Inferior parietal cortex (tissue), 1 donor: ENCODE data around the gene TGFBI.

Experiments used
- DNase-seq: peaks from one replicate; pipeline ENCODE4 v3.0.0-alpha.2; 2016; ENCODE audit errors: extremely low spot score

TGFBI gene

GRCh38 chr5:136087961-136088871 lies 59.4 kb downstream of the TGFBI start:
- no peak for DNase-seq

- DNase-seq: no peak
Observed at GRCh38 chr5:136089791-136090190, 61.0 kb downstream of the TGFBI start.

GRCh38 chr5:136090319-136090718 lies 61.5 kb downstream of the TGFBI start:
- no peak for DNase-seq

- no peak for DNase-seq
Observed at GRCh38 chr5:136094189-136094912, 65.6 kb downstream of the TGFBI start.

- DNase-seq: no peak
Observed at GRCh38 chr5:136094913-136095641, 66.3 kb downstream of the TGFBI start.

- no peak for DNase-seq
Observed at GRCh38 chr5:136098176-136098575, 69.4 kb downstream of the TGFBI start.

GRCh38 chr5:136099870-136100269 lies 71.1 kb downstream of the TGFBI start:
- DNase-seq: no peak

DNA sequence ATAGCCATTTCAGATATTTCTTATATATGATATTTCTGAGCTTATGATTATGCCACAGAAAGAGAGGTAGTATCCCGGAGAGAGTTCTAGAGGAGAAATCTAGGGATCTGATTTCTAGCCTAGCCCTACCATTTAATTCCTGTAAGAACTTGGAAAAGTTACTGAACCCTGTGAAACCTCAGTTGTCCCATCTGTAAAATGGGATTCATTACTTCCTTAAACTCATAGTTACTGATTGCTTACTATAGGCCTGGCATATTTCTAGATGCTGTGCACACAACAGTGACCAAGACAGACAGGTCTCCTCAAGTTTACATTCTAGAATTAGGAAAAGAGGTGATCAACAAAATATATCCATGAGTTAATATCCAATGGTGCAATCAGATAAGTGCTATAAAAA lies 73.1 kb downstream of the TGFBI start:
- no peak for DNase-seq

DNA sequence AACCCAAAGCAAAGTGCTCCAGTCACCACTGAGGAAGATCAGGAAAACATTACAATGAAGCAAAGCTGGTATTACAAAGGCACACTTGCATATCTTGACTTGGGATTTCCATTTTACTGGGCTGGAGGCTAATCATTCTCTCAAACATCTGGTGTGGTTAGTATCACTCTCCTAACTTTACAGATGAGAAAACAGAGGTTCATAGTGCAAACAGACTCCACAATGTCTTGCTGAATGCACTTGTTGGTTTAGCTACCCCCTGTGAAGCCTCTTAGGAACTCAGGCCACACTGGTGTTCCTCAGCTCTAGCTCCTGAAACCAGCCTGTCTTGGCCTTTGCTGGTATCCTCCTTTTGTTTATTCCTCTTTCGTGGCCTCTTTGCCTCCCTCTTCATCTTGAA lies 74.3 kb downstream of the TGFBI start:
- DNase-seq: no peak

DNA sequence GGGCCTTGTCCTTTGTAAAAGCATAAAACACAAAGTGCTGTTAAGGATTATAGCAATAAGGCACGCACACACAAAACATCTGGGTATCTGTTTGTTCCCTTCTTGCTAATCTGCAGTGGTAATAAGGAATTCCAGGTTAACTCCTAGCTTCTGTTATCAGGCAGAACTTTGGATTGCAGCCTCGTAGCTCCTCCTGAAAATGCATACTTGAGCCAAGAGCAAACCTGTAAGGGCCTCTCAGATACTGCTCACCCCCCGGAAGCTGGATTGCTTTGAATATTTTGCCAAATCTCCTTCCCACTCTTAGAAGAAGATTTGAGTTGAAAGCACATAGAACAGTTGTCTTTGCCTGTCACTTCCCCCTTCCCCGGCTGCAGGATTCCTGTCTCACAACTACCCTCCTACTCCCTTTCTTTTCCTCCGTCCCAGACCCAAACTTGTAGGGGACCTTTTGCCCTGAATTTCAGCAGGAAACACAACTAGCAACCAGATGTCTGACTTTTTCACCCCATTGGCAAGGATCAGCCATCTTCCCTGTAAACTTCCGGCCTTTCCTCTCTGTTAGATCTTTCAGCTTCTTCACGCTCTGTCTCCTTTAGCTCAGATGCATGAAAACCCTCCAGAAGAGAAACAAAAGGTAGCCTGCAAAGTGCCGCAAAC lies 75.6 kb downstream of the TGFBI start:
- DNase-seq: no peak

- DNase-seq: no peak
Observed at GRCh38 chr5:136106351-136107031, 77.7 kb downstream of the TGFBI start.

DNA sequence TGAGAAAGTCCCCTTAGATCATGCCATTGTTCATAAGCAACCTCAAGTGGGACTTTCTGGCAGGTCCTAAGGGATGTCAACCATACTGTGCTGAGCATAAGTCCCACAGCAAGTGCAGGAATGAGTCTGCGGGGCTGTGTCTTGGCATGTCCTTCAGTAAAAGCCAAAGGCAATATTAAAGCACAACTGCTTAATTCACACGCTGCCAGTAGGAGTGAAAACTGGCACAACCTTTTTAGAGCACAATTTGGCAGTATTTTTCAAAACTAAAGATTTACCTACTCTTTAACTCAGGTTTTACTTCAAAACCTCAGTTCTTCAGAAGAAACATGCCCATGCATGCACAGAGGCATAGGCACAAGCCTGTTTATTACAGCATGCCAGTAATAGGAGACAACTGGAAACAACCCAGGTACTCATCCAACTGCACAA lies 79.4 kb downstream of the TGFBI start:
- DNase-seq: no peak

- no peak for DNase-seq
Observed at GRCh38 chr5:136108766-136109165, 80.0 kb downstream of the TGFBI start.

DNA sequence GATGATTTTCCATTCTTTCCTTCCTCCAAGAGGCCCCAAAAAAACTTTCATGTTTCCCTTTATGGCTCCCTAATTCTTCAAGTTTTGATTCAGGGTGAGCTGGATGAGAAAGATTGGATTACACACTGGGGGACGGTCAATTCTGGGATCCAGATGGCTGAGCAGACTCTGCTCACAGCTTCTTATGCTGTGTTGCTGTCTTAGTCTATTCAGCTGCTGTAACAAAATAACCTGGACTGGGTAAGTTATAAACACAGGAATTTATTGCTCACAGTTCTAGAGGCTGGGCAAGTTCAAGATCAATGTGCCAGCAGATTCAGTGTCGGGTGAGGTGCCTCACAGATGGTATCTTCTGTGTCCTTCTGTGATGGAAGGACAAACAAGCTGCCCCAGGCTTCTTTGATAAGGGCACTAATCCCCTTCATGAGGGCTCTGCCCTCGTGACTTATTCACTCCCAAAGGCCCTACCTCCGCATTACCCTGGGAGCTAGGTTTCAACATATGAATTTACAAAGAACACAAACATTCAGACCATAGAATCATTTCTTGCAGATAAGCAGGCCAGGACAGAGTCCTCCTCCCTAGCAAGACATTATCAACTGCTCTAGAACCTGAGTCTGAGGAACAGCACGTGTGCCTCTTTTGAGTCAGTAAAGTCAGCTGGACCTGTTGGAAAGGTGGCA lies 80.8 kb downstream of the TGFBI start:
- DNase-seq: no peak
